Gastrocnemius medialis (tissue), 4 donors: Measurements from ENCODE around the gene CD22.

Experiments used
- CTCF ChIP-seq, 5 experiments: fragments of 450-650 bp in 3 of 5; fragments of 200-600 bp in 2 of 5; sonication (generic) in 2 of 5; IDR thresholded peaks in 4 of 5; conservative IDR thresholded peaks in 1 of 5; 1 replicate in 4 of 5; 2 replicates in 1 of 5; pipeline ENCODE4 v1.5.1; 2016 to 2019; ENCODE audit warnings: antibody characterized with exemption in 5 of 5, mild to moderate bottlenecking in 3 of 5, moderate library complexity in 3 of 5
- POLR2A ChIP-seq, 2 donors: fragments of 450-650 bp; IDR thresholded peaks; one replicate each; pipeline ENCODE4 v1.6.1; 2017; ENCODE audit warnings: antibody characterized with exemption in 2 of 2, mild to moderate bottlenecking in 2 of 2, moderate library complexity in 2 of 2

GRCh38 chr19:35365303-35365702, 36.3 kb downstream of the CD22 start:
- TF ChIP-seq CTCF (IDR thresholded peaks at IDR 0.05 in 4 of 5, conservative IDR thresholded peaks at IDR 0.05 in 1 of 5) (no peak), POLR2A (IDR thresholded peaks at IDR 0.05) (no peak)
